ENCODE data around the gene COX19.
"Not testable (repeated sequence)": the region's sequence is repeated elsewhere in the genome, so short reads cannot be mapped to it uniquely, and the experiment has no call there.

COX19 gene

GRCh38 chr7:924541-925231 is 50.7 kb downstream of the COX19 start:
- H3K4me1 ChIP-seq (ENCODE audit: control insufficient read depth in 1 of 2, insufficient read depth in 1 of 2, low read depth in 1 of 2, low read length in 1 of 2): peaks cover 33 to 41% of the 10 kb centered on the region in 2 experiments
- H3K27me3 ChIP-seq: peaks cover 23% of the 10 kb centered on the region
- H3K4me3 ChIP-seq (ENCODE audit: low read depth in 1 of 2, low read length in 1 of 2): no peak overlapping the region
- H3K36me3 ChIP-seq: peaks cover 30% of the 10 kb centered on the region
- H3K27ac ChIP-seq: no peak overlapping the region
- H3K9me3 ChIP-seq: no peaks in the 10 kb centered on the region
- no peak for TF ChIP-seq CTCF (IDR thresholded peaks at IDR 0.05)

- H3K4me3 ChIP-seq (ENCODE audit: low read depth in 1 of 2, low read length in 1 of 2); H3K27ac ChIP-seq; H3K9me3 ChIP-seq: not testable (repeated sequence)
- Histone ChIP-seq H3K4me1 (ENCODE audit: control insufficient read depth in 1 of 2, insufficient read depth in 1 of 2, low read depth in 1 of 2, low read length in 1 of 2) (peaks cover 29 to 41% of the 10 kb centered on the region in 2 experiments), H3K27me3 (peaks cover 23% of the 10 kb centered on the region), H3K36me3 (peaks cover 34% of the 10 kb centered on the region)
Measured at GRCh38 chr7:924042-924441, 51.3 kb downstream of the COX19 start.

- peak overlapping the region; percentile 74 for H3K27ac ChIP-seq
- peaks cover 23% of the 10 kb centered on the region for H3K27me3 ChIP-seq
- H3K4me1 ChIP-seq (ENCODE audit: control insufficient read depth in 1 of 2, insufficient read depth in 1 of 2, low read depth in 1 of 2, low read length in 1 of 2): peaks cover 22 to 34% of the 10 kb centered on the region in 2 experiments
- H3K9me3 ChIP-seq: no peaks in the 10 kb centered on the region
- H3K36me3 ChIP-seq: peaks cover 35% of the 10 kb centered on the region
- peak overlapping the region; percentile 47 to 57 for H3K4me3 ChIP-seq (ENCODE audit: low read depth in 1 of 2, low read length in 1 of 2)
- TF ChIP-seq CTCF (IDR thresholded peaks at IDR 0.05): no peak
Measured at GRCh38 chr7:923108-924041, 52.0 kb downstream of the COX19 start.

GRCh38 chr7:922334-923107 is 52.8 kb downstream of the COX19 start:
- Histone ChIP-seq H3K9me3 (no peaks in the 10 kb centered on the region), H3K36me3 (peaks cover 42% of the 10 kb centered on the region), H3K27me3 (peaks cover 23% of the 10 kb centered on the region), H3K4me1 (ENCODE audit: control insufficient read depth in 1 of 2, insufficient read depth in 1 of 2, low read depth in 1 of 2, low read length in 1 of 2) (peaks cover 18 to 29% of the 10 kb centered on the region in 2 experiments), H3K4me3 (ENCODE audit: low read depth in 1 of 2, low read length in 1 of 2) (peak overlapping the region; percentile 47 to 57), H3K27ac (peak overlapping the region; percentile 74)
- TF ChIP-seq CTCF (IDR thresholded peaks at IDR 0.05): no peak

- no peak for TF ChIP-seq CTCF (IDR thresholded peaks at IDR 0.05)
- H3K4me3 ChIP-seq (ENCODE audit: low read depth in 1 of 2, low read length in 1 of 2): no peak overlapping the region
- peaks cover 42% of the 10 kb centered on the region for H3K36me3 ChIP-seq
- peaks cover 18 to 29% of the 10 kb centered on the region in 2 experiments for H3K4me1 ChIP-seq (ENCODE audit: control insufficient read depth in 1 of 2, insufficient read depth in 1 of 2, low read depth in 1 of 2, low read length in 1 of 2)
- no peak overlapping the region for H3K27ac ChIP-seq
- H3K9me3 ChIP-seq: no peaks in the 10 kb centered on the region
- peaks cover 23% of the 10 kb centered on the region for H3K27me3 ChIP-seq
Measured at GRCh38 chr7:921581-922333, 53.6 kb downstream of the COX19 start.
